Daoy (cell line): ENCODE results near the gene RAB27B. TPM values are rescaled to one million over a fixed set of nuclear protein-coding genes. Genes with fewer than 3 reads are reported as not detected.
"Not testable (repeated sequence)": the region's sequence is repeated elsewhere in the genome, so short reads cannot be mapped to it uniquely, and the experiment has no call there.

Source experiments
- DNase-seq: peaks from one replicate; pipeline ENCODE4 v3.0.0-alpha.2; 2015; ENCODE audit warnings: low read depth
- total RNA-seq: library from RNA; depleted of rRNA; stranded (reverse); fragments of >200 nt; shearing (Covaris generic); gene quantifications from 2 replicates; pipeline ENCODE4 v1.2.3, GENCODE V29; 2014

RAB27B gene
- total RNA-seq, 1 experiment from 2014 or later: 1.1 TPM

DNA sequence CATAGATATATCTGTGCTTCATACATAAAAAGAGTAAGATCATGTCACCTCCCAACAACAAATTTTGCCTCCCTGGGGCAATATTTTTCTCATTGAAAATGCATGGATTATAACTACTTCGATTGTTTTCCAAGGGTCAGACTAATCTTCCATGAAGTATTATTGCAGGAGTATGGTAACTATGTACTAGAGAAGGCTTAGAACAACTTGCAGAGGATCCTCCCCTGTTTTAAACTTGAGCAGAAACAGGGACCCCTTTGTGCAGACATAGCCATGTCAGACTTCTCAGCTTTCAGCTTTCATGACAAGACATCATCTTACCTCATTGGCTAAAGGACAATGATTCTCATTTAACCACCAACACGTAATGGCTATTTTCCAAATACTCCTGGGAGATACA lies 13.2 kb upstream of the RAB27B start:
- no peak for DNase-seq

DNA sequence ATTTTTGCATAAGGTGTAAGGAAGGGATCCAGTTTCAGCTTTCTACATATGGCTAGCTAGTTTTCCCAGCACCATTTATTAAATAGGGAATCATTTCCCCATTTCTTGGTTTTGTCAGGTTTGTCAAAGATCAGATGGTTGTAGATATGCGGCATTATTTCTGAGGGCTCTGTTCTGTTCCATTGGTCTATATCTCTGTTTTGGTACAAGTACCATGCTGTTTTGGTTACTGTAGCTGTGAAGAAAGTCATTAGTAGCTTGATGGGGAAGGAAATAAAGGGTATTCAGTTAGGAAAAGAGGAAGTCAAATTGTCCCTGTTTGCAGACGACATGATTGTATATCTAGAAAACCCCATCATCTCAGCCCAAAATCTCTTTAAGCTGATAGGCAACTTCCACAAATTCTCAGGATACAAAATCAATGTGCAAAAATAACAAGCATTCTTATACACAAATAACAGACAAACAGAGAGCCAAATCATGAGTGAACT lies 7.4 kb upstream of the RAB27B start:
- not testable (repeated sequence) for DNase-seq

DNA sequence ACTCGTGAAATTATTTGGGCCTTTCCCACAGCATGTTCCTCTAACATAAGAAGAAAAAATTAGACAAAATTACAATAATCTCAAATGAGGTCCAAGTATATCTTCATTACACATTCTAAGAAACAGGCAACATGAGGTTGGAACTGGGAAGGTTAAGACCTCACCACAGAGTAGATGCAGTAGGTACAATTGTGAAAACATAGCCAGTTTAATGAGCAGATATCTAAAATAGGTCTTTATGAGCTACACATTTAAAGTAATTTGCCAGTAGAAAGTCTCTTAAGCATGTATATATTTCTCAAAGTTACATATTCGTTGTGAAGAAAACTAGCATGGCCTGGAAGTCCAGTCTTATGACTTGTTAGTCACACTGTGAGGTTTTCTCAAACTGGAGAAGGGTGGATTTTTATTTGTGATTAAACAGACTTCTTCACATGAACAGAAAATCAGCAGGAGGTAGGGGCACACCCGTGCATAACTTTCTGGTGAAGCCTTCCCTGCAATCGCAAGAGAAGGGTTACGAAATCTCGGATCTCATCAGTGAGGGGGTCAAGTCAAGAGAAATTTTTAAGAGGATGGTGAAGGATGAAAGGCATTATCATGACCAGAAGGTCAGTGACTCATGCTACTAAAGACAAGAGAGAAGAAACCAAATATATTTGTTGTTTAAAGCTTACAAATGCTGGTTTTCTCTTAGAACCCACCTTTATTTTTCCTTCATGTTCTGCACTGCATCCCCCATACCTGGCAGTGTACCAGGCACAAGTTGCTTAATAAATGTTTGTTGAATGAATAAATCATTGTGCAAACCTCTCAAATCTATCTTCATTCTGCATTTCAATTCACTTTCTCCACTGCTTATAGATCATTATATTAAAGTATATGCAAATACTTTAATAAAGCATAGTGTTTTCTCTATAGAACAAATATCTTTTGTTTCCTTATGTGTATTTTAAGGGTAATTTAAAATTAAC lies 5.1 kb upstream of the RAB27B start:
- DNase-seq: peak; percentile 30

- no peak for DNase-seq
Observed at GRCh38 chr18:54824761-54825160, 3.5 kb upstream of the RAB27B start.

GRCh38 chr18:54825601-54826344 lies 2.5 kb upstream of the RAB27B start:
- DNase-seq: no peak

GRCh38 chr18:54828986-54829385 lies 709 bp downstream of the RAB27B start:
- no peak for DNase-seq

DNA sequence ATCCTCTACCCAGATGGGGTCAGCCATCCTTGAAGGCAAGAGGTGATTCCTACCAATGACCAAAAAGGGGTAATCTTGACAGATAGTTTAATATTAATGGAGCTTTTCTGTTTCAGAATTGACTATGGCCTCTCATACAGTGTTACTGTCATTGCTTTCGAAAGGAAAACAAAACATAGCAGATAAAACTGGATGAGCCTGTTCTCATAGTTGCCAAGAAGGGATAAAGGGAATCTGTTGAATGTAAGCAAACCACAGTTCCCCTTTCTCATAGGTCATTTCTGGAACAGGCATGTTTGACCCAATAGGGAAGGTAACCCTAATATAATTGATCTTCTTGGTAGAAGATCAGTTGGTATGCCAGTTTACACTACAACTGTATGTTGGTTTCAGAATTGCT lies 1.6 kb downstream of the RAB27B start:
- DNase-seq: no peak

DNA sequence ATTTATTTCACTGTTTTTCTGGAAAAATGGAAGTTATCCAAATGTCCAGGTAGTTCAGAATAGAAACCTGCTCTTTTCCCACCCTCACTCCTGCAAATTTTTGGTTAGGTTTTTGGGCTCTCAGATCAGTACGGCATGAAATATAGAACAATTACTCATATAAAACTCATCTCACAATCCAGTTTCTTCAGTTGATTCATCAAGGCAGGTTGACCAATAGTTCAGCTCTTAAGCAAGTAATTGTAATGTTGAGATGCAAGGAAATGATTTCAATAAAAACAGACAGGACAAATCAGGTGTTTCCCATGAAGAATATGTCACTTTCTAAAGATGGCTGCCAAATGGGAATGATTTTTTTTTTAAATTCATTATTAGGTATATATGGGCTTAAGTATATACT lies 2.0 kb downstream of the RAB27B start:
- no peak for DNase-seq

GRCh38 chr18:54830866-54831265 lies 2.6 kb downstream of the RAB27B start:
- DNase-seq: no peak

DNA sequence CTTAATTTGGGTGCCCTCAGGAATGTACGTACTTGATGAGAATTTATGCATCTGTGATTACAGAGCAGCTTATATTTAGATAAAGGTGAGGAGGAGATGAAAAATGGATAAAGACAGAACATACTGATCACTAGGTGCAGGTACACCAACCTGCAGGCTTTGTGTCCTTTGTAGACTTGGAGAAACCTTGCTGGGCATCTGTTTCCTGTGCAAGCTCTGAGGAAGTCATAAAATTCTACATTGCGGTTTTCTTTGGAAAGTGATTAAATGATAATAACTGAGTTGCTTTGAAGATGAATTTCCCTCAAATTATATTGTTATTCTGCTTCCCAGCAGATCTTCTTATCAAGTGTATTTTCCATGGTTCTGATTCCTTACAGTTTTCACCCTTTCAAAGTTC lies 7.7 kb downstream of the RAB27B start:
- no peak for DNase-seq

- no peak for DNase-seq
Observed at GRCh38 chr18:54843314-54843713, 15.0 kb downstream of the RAB27B start.

- DNase-seq: no peak
Observed at GRCh38 chr18:54845787-54846186, 17.5 kb downstream of the RAB27B start.

- no peak for DNase-seq
Observed at GRCh38 chr18:54848121-54848520, 19.8 kb downstream of the RAB27B start.

DNA sequence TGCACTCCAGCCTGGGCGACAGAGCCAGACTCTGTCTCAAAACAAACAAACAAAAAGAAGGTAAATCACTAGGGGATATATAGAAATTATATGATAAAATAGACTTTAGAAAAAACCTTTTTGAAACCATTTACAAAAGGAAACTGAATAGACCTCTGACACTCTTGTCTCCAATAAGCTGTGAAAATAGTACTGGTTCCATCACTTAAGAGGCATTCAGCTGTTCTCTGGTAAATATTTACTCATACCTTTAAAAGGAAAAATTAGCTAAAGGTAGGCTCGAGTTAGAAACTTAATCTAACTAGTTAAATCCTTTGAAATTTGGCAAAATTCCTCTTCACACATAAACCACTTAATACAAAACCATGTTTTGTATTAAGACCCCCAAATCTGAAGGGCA lies 21.4 kb downstream of the RAB27B start:
- no peak for DNase-seq

DNA sequence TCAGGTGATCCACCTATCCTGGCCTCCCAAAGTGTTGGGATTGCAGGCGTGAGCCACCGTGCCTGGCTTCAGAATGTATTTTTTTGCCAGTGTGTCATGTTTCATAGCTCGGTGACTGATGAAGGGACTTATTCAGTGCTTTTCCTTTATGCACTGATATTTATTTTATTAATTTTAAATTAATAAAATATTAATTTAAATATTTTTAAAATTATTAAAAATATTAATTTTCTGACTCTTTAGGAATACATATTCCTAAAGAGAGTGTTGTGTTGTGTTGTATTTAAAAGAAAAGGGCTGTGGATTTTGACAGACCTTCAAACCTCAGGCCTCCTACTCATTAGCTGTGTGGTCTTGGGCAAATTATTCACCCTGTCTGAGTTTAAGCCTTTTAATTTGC lies 22.3 kb downstream of the RAB27B start:
- no peak for DNase-seq

GRCh38 chr18:54852780-54853675 lies 24.8 kb downstream of the RAB27B start:
- DNase-seq: no peak

DNA sequence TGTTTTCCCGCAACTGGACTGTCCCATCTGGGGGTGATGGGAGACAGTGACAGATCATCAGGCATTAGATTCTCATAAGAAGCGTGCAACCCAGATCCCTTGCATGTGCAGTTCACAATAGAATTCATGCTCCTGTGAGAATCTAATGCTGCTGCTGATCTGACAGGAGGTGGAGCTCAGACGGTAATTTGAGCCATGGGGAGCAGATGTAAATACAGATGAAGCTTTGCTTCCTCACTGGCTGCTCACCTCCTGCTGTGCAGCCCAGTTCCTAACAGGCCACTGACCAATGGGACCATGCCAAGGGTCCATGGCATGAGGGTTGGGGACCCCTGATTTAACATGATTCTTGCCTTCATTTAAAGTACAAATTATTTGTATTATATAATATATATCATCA lies 26.8 kb downstream of the RAB27B start:
- DNase-seq: not testable (repeated sequence)

DNA sequence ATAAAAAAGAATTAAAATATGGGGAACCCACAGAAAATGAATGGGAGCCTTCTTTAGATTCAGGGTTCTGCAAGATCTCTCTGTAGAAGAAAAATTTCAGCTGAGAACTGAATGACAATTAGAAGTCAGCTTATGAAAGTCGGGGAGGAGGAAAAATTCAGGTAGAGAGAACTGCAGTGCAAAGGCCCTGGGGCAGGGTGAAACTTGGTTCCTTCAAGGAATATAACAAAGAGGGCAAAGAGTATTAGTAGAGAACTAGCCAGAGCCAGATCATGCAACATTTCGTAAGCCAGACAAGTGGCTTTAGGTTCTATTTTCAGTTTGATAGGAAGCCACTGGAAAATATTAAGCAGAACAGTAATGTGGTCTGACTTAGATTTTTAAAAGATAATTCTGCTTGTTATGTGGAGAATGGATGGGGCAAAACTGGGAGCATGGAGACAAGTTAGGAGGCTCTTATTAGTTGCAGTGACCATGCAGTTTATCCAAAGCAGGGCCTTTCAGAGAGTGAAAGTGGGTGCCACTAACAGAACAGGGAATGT lies 27.9 kb downstream of the RAB27B start:
- DNase-seq: no peak

GRCh38 chr18:54857499-54857898 lies 29.2 kb downstream of the RAB27B start:
- DNase-seq: no peak

- no peak for DNase-seq
Observed at GRCh38 chr18:54859667-54860421, 31.6 kb downstream of the RAB27B start.

DNA sequence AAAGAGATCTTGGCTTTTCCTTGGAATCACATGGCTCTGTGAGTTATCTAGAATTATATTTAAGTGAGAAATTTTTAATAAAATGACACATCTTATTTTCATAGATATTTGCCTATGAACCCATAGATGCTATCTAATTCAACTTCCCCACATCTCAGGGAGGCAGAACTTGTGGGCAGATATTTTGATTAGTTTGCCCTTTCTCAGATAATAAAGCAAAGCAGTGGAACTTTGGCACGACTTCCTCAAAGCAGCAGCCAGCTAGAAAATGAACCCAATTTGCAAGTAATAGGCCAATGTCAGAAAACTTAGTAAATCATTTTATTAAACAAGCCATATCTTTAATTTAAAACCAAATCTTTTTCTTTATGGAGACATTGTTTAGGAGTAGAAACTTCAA lies 32.7 kb downstream of the RAB27B start:
- no peak for DNase-seq
